HUDEP-2 (cell line): ENCODE results near the gene GPATCH8.

Experiments used
- DNase-seq, 76 experiments: peaks; one replicate each; lab custom pipeline; 2025; ENCODE audit not compliant: unreplicated experiment in 76 of 76; lab: John Stamatoyannopoulos, UW

Gene GPATCH8

GRCh38 chr17:44464037-44464436, 39.2 kb downstream of the GPATCH8 start:
- DNase-seq: no peak

GRCh38 chr17:44451832-44452231, 51.4 kb downstream of the GPATCH8 start:
- DNase-seq: peak in 8 of 76 experiments; percentile 2 to 21 (median 6)

GRCh38 chr17:44451016-44451627, 52.1 kb downstream of the GPATCH8 start:
- no peak for DNase-seq

- no peak for DNase-seq
Measured at GRCh38 chr17:44448412-44448811, 54.8 kb downstream of the GPATCH8 start.

- no peak for DNase-seq
Measured at GRCh38 chr17:44444735-44445105, 58.5 kb downstream of the GPATCH8 start.

- no peak for DNase-seq
Measured at GRCh38 chr17:44442806-44443205, 60.4 kb downstream of the GPATCH8 start.

GRCh38 chr17:44439168-44439567, 64.0 kb downstream of the GPATCH8 start:
- DNase-seq: no peak

GRCh38 chr17:44438636-44439035, 64.6 kb downstream of the GPATCH8 start:
- DNase-seq: no peak

GRCh38 chr17:44436336-44436735, 66.9 kb downstream of the GPATCH8 start:
- no peak for DNase-seq

GRCh38 chr17:44432254-44433157, 70.7 kb downstream of the GPATCH8 start:
- no peak for DNase-seq

GRCh38 chr17:44424828-44425461, 78.3 kb downstream of the GPATCH8 start:
- DNase-seq: no peak

- no peak for DNase-seq
Measured at GRCh38 chr17:44417553-44417952, 85.7 kb downstream of the GPATCH8 start.

- DNase-seq: no peak
Measured at GRCh38 chr17:44416558-44417289, 86.5 kb downstream of the GPATCH8 start.

GRCh38 chr17:44414394-44415155, 88.6 kb downstream of the GPATCH8 start:
- DNase-seq: no peak

GRCh38 chr17:44409309-44410028, 93.7 kb downstream of the GPATCH8 start:
- no peak for DNase-seq

GRCh38 chr17:44408786-44409185, 94.4 kb downstream of the GPATCH8 start:
- no peak for DNase-seq

GRCh38 chr17:44402564-44403172, 100.5 kb downstream of the GPATCH8 start:
- DNase-seq: no peak

GRCh38 chr17:44400226-44400847, 102.9 kb downstream of the GPATCH8 start:
- DNase-seq: peak in 11 of 76 experiments; percentile 2 to 24 (median 11)
